Liver (tissue), 3 donors: ENCODE data around the gene PTPRN2.

Source experiments
- CTCF ChIP-seq: fragments of 150-350 bp; IDR thresholded peaks from 2 replicates; pipeline ENCODE4 v1.5.1; 2017; ENCODE audit warnings: improper control_type of control experiment, low read depth, low read length; ENCODE audit not compliant: missing input control
- RXRA ChIP-seq, 2 donors: IDR thresholded peaks; 2 replicates each; pipeline ENCODE4 v1.6.1; 2017 to 2018; ENCODE audit warnings: antibody characterized with exemption in 2 of 2, mild to moderate bottlenecking in 1 of 2
- donor health status: healthy.
- donor health status: healthy.

DNA sequence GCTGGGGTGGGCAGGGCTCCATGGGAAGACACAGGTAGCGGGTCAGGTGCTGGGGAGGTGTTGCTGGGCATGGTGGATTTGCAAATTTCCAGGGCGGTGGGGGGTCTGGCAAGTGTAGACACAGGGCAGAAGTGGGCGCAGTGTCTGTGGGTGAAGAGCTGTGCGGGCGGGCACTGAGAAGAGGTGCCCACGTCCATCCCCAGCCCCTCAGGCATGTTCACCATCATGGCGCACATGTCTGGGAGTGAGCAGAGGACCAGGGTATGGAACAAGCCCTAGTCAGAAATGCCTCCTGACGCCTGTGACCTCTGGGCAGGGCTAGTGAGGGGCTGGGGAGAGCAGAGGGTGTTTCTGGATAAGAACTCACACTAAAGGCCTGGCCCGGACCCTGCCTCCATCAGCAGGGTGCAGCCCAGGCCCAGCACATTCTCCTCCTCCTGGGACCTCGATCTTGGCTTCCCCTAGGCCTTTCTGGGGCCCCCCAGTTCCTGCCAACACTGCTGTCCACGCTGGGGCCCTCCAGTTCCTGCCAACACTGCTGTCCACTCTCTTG is 612.9 kb downstream of the PTPRN2 start:
- TF ChIP-seq CTCF (no peak), RXRA (IDR thresholded peaks at IDR 0.05) (no peak)
